Testis (tissue), 2 donors: ENCODE measurements around the gene MMP17.

ENCODE experiments used
- POLR2A ChIP-seq: fragments of 450-650 bp; IDR thresholded peaks from one replicate; pipeline ENCODE4 v1.6.1; 2017; ENCODE audit warnings: antibody characterized with exemption, mild to moderate bottlenecking, moderate library complexity
- TF ChIP-seq, protein P1 (sequence below), 3 experiments: fragments of 450-650 bp in 2 of 3; fragments of 200-600 bp in 1 of 3; sonication (generic) in 1 of 3; IDR thresholded peaks; one replicate each; pipeline ENCODE4 v1.5.1; 2016 to 2019; ENCODE audit warnings: antibody characterized with exemption in 3 of 3, mild to moderate bottlenecking in 2 of 3, moderate library complexity in 1 of 3

DNA sequence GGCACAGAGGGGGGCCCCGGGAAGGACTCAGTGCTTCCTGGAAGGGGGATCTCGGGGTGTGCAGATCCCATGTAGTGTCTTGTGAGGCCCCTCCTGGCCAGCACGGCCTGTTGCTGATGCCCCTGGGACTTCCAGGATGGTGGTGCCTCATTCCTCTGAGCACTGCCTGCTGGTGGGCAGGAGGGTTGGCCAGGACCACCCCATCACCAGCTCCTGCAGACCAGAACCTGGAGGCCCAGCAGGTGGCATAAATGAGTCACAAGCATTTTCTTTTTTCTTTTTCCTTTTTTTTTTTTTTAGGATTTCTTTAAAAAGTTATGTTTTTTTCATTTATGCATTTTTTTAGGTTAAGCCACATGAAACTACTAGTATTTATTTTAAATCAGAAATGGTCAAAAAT, 8.0 kb downstream of the MMP17 start:
- TF ChIP-seq, protein P1, sequence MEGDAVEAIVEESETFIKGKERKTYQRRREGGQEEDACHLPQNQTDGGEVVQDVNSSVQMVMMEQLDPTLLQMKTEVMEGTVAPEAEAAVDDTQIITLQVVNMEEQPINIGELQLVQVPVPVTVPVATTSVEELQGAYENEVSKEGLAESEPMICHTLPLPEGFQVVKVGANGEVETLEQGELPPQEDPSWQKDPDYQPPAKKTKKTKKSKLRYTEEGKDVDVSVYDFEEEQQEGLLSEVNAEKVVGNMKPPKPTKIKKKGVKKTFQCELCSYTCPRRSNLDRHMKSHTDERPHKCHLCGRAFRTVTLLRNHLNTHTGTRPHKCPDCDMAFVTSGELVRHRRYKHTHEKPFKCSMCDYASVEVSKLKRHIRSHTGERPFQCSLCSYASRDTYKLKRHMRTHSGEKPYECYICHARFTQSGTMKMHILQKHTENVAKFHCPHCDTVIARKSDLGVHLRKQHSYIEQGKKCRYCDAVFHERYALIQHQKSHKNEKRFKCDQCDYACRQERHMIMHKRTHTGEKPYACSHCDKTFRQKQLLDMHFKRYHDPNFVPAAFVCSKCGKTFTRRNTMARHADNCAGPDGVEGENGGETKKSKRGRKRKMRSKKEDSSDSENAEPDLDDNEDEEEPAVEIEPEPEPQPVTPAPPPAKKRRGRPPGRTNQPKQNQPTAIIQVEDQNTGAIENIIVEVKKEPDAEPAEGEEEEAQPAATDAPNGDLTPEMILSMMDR (IDR thresholded peaks at IDR 0.05) = peak; percentile 20 to 35 (median 22)
- no peak for TF ChIP-seq POLR2A
